GM12875 (cell line): Measurements from ENCODE around the gene CCL15.
"Not testable (repeated sequence)": the region's sequence is repeated elsewhere in the genome, so short reads cannot be mapped to it uniquely, and the experiment has no call there.

Experiments
- H3K4me3 ChIP-seq: one replicate; pipeline ENCODE4 v1.5.1; 2011; ENCODE audit warnings: low read depth, low read length, control low read depth
- TF ChIP-seq, protein P1 (sequence below): IDR thresholded peaks from 2 replicates; pipeline ENCODE4 v1.5.1; 2011; ENCODE audit warnings: low read depth, mild to moderate bottlenecking, control low read depth, inconsistent platforms, low read length, moderate library complexity, borderline replicate concordance; ENCODE audit not compliant: insufficient read depth

CCL15 gene

DNA sequence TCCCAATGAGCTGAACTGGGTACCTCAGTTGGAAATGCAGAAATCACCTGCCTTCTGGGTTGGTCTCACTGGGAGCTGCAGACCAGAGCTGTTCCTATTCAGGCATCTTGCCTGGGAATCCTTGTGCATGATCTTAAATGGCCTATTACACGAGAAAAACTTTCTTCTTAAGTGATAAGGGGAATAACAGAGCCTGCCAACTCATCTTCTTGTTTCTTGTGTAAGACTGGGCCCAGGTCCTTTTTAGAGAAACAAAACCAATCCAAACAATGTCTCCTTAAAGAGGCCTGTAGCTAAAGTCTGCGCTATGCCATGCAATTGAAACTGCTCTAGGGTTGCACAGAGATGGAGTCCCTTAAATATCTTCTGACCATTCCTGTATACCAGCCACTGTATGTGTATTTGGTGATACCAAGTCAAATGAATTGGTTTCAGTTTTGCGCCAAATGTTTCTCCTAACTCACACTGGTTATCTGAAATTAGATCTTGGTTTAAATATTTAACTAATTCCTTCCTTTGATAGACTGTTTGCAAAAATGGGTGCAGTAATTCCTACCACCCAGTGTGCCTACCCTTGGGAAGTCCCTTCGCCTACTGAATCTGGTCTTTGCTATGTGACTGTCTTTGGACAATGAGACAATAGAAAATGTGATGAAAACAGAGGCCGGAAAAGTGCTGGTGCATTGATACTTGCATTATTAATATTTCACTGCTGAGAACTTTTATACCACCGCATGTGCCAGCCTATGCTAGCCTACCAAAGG is 22.9 kb upstream of the CCL15 start:
- no peak overlapping the region for H3K4me3 ChIP-seq

DNA sequence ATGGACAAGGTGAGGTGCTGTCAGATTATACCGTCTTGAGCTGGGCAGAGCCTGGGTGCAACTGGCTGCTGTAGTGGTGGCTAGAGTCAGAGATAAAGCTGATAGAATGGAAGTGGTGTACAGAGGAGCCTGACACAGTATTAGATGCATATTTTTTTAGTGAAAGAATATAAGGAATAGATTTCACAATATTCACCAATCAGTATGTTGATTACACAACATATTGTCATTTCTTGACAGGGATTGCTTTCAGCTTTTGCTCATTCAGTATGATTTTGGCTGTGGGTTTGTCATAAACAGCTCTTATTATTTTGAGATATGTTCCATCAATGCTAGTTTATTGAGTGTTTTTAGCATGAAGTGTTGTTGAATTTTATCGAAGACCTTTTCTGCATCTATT is 18.1 kb upstream of the CCL15 start:
- TF ChIP-seq, protein P1, sequence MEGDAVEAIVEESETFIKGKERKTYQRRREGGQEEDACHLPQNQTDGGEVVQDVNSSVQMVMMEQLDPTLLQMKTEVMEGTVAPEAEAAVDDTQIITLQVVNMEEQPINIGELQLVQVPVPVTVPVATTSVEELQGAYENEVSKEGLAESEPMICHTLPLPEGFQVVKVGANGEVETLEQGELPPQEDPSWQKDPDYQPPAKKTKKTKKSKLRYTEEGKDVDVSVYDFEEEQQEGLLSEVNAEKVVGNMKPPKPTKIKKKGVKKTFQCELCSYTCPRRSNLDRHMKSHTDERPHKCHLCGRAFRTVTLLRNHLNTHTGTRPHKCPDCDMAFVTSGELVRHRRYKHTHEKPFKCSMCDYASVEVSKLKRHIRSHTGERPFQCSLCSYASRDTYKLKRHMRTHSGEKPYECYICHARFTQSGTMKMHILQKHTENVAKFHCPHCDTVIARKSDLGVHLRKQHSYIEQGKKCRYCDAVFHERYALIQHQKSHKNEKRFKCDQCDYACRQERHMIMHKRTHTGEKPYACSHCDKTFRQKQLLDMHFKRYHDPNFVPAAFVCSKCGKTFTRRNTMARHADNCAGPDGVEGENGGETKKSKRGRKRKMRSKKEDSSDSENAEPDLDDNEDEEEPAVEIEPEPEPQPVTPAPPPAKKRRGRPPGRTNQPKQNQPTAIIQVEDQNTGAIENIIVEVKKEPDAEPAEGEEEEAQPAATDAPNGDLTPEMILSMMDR: no peak
- H3K4me3 ChIP-seq: no peak overlapping the region

More for the DNA sequence above, 22.9 kb upstream of the CCL15 start:
- TF ChIP-seq, protein P1: no peak

DNA sequence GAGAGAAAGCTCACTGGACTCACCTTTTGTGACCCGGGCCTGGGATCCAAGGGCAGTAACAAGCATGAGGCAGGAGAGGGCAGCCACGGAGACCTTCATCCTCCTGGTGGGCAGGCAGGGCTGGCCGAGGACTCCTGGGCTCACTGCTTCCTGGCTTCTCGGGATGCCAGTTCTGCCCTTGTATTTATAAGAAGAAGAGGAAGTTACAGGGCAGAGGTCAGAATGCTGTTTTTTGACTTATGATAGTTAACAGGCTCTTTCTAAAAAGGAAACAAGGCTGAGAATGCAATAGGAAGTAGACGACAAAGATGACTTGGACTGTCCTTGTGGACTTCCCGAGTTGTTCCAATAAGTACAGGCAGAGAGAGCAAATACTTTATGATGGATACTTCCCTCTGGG is 16.4 kb upstream of the CCL15 start, which contains the start of gene CCL23:
TSS of gene CCL23 (minus strand) at position 174 of the 400 bp plus-strand sequence. CDS start at position 99, 75 bp downstream.
- no peak within 1 kb of the TSS for H3K4me3 ChIP-seq
- TF ChIP-seq, protein P1: no peak

DNA sequence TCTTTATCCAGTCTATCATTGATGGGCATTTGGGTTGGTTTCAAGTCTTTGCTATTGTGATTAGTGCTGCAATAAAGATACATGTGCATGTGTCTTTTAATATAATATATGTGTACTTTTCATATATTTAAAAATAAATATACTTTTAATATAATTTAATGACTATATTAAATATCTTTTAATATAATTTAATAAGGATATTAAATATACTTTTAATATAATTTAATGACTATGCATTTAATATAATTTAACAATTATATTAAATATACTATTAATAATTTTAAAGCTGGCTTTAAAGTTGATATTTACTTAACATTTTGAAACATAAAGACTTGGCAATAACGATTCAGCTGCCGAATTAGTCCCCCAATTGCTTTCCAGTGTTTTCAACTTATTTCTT is 15.2 kb upstream of the CCL15 start:
- TF ChIP-seq, protein P1: no peak
- H3K4me3 ChIP-seq: no peak overlapping the region

DNA sequence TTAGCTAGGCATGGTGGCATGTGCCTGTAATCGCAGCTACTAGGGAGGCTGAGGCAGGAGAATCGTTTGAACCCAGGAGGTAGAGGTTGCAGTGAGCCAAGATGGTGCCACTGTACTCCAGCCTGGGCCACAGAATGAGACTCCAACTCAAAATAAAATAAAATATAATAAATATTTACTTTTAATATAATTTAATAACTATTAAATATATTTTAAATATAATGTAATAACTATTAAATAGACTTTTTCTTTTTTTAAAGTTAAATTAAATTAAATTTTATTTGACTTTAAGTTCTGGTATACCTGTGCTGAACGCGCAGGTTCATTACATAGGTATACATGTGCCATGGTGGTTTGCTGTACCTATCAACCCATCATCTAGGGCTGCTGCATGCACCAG is 14.5 kb upstream of the CCL15 start:
- H3K4me3 ChIP-seq: not testable (repeated sequence)

DNA sequence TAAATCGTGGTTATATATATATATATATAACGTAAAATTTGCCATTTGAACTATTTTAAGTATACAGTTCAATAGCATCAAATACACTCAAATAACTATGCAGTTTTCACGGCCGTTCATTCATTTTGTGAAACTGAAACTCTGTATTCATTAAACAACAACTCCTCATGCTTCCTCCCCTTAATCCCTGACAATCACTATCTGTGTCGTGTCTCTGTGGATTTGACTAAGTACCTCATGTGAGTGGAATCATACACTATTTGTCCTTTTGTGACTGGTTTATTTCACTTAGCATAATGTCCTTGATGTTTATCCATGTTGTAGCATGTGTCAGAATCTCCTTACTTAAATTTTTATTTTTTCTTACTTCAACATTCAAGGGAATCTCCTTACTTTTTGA is 13.6 kb upstream of the CCL15 start:
- no peak overlapping the region for H3K4me3 ChIP-seq
- TF ChIP-seq, protein P1: no peak

DNA sequence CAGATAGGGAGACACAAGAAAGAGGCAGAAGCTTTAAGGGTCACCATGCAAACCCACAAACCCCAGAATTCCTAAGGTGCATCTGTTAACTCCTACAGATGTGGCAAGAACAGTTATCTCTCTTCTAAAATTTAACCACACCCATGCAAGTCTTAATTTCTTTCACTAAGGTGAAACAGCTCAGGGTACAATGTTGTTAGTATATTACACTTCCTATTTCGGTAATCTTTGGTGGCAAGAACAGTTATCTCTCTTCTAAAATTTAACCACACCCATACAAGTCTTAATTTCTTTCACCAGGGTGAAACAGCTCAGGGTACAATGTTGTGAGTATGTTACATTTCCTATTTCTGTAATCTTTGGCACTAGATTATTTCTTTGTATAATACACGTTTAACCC is 9.8 kb upstream of the CCL15 start:
- H3K4me3 ChIP-seq: no peak overlapping the region
- TF ChIP-seq, protein P1: no peak
